ENCODE results near the gene NLRP3.
"Not testable (repeated sequence)": the region's sequence is repeated elsewhere in the genome, so short reads cannot be mapped to it uniquely, and the experiment has no call there.

Gene NLRP3

DNA sequence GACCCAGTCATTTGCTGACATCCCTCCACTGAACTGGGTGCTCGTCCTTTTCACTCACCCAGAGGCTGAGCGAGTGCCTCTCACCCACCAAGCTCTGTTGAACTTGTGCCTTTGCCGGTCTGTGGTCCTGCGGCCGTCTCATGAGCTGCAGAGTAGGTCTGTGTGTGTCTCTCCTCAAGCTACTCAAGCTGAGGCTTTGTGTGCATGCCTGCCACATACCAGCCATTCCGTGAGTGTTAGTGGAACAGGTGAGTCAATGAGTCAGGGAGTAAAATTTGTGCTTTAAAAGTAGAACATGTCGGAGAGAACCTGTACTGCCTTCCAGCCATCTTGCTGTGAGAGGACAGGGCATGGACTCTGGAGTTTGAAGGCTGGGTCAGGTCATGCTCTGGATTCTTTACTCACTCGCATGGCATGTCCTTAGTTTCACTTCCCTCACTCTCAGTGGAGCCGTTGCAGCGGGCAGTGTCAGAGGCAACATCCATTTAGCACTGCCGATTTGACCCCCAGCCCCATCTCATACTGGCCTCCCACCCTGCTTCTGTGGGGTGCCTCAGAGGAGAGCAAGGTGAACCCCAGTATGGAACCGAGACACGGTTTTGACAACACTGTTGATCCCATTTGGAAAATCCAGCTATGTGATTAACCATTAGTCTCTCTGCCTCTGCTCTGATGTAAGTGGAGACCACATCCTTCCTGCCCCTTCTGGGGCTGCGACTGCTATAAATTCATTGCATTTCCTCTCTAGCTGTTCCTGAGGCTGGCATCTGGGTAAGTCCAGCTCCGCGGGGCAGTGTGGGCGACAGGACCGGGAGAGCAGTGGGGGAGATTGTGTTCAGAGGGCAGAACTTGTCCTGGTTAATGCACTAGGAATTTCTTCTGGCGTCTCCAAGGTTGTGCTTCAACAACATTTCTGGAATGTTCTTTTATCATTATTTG, at the start of gene NLRP3:
NLRP3 (plus strand) TSS at position 751 of the 939 bp plus-strand sequence. CDS start 2,628 bp downstream, outside the sequence.
- peak; percentile 74 for DNase-seq

DNA sequence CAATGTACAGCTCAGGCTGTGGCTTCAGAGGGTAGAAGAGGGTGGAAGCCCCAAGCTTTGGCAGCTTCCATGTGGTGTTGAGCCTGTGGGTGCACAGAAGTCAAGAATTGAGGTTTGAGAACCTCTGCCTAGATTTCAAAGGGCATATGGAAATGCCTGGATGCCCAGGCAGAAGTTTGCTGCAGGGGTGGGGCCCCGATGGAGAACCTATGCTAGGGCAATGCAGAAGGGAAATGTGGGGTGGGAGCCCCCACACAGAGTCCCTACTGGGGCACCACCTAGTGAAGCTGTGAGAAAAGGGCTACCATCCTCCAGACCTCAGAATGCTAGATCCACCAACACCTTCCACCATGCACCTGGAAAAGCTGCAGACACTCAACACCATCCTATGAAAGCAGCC, 49.6 kb upstream of the NLRP3 start:
- not testable (repeated sequence) for DNase-seq

GRCh38 chr1:247366926-247367645, 48.9 kb upstream of the NLRP3 start:
- DNase-seq: no peak

DNA sequence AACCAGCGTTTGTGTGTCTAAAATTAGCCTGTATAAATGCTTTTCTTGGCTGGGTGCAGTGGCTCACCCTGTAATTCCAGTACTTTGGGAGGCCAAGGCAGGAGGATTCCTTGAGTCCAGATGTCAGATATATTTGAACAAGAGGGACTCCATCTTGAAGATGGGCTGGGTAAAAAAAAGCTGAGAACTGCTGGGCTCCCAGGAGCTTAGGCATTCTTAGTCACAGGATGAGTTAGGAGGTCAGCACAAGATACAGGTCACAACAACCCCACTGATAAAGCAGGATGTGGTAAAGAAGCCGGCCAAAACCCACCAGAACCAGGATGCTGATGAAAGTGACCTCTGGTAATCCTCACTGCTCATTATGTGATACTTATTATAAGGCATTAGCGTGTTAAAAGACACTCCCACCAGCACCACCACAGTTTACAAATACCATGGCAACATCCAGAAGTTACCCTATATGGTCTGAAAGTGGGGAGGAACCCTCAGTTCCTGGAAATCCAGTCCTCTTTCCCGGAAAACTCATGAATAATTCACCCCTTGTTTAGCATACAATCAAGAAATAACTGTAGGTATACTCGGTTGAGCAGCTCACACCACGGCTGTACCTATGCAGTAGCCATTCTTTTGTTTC, 48.1 kb upstream of the NLRP3 start:
- DNase-seq: no peak

DNA sequence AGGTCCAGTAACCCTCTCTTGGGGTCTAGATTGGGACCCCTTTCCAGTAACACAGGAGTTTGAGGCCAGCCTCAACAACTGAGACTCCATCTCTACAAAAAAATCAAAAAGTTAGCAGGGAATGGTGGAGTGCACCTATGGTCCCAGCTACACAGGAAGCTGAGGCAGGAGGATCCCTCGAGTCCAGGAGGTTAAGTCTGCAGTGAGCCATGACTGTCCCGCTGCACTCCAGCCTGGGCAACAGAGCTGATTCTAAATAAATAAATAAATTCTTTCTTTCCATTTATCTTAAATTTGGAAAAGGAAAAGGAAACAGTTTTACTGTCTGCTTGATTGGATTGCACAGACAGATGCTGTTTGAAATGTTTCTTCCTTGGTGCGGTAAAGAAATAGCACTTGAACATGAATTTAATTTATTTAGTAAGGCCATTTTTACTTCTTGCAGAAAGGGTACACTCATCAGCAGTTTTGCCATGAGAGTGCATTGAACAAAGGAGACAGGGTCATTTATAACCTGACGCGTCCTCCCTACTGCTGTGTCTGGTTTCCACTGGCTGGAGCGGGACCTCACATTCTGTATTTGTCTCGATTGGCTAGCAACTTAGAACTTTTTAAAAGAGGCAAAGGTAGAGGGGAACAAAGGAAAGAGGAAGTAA, 47.4 kb upstream of the NLRP3 start:
- DNase-seq: no peak

GRCh38 chr1:247370786-247371732, 44.9 kb upstream of the NLRP3 start:
- no peak for DNase-seq

DNA sequence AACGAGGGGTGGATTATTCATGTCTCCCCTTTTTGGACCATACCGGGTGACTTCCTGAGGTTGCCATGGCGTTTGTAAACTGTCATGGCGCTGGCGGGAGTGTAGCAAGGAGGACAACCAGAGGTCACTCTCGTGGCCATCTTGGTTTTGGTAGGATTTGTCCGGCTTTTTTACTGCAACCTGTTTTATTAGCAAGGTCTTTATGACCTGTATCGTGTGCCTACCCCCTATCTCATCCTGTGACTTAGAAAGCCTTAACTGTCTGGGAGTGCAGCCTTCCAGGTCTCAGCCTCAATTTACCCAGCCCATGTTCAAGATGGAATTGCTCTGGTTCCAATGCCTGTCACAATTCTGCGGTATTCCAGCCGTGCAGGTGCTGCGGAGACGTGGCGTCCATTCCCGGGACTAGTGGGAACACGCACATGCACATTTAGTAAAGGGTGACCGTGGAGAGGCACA, 44.1 kb upstream of the NLRP3 start:
- no peak for DNase-seq

GRCh38 chr1:247373721-247374141, 42.2 kb upstream of the NLRP3 start:
- DNase-seq: peak; percentile 64

DNA sequence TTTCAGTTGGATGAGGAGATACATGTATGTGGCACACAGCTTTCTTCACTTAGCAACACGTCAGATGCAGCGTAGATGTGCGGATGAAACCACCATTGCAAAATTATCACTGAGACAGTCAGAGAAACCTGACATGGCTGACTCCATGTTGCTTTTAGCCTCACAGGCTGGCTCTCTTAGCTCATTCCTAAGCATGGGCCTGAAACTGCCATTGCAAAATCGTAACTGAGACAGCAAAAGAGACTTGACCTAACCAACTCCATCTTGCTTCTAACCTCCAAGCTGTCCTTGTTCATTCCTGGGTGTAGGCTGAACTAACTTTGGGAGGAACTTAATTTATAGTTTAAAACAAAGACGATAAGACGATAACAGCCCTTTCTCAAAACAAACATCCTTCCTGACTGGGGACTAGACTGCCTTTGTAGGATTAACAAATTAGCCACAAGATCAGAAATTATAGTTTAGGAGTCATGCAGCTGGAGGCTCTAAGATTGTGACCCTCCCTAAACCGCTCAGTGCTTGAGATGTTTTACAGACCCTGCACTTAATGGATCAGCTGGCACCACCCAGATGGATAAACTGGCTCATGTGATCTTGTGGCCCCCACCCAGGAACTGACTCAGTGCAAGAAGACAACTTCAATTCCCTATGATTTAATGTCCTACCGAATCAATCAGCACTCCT, 41.2 kb upstream of the NLRP3 start:
- not testable (repeated sequence) for DNase-seq

GRCh38 chr1:247375747-247376146, 40.2 kb upstream of the NLRP3 start:
- no peak for DNase-seq

DNA sequence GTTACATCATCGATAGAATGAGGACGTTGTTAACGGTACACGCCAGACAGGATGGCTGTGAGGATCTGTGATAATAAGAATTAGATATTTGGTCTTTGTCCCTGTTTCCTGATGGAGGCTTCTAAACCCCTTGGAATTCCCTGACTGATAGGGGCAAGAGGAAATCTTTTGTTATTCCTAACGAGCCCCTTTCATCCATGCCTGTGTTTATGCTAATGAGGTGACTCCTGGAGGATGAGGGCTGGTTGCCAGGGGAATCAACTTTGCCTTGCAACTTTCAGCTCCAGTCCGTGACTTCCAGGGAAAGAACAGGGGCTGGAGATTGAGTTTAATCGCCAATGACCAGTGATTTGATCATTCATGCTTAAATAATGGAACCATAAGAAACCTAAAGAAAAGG, 39.3 kb upstream of the NLRP3 start:
- no peak for DNase-seq

- not testable (repeated sequence) for DNase-seq
Measured at GRCh38 chr1:247377656-247378055, 38.3 kb upstream of the NLRP3 start.

DNA sequence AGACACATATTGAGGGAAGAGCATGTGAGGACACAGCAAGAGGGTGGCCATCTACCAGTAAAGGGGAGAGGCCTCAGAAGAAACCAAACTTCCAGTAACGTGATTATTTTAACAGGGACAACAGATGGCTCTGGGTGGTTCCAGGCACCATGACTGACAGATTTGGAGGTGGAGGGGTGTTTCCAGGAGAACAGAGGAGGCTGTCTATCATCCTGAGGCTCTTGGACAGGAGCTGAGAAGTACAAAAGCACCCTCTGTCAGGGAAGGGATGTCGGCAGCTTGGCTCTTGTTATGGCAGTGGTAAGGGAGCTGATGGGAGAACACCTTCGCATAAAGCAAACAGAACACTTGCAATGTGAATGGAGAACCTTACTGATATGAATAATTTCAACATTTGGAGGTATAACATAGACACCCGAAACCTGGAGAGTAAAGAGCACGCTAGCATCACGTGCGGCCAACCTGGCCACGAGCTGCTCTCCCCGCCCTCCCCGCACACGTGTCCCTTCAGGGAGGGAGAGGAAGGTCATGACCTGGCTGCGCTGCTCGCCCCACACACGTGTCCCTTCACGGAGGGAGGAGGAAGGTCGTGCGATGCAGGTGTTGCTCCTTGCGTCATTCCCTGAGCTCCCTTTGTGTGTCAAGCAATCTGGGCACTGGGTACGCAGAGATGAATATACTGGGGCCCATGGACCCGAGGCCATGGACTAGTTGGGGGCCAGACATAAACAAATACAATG, 37.5 kb upstream of the NLRP3 start:
- DNase-seq: no peak

DNA sequence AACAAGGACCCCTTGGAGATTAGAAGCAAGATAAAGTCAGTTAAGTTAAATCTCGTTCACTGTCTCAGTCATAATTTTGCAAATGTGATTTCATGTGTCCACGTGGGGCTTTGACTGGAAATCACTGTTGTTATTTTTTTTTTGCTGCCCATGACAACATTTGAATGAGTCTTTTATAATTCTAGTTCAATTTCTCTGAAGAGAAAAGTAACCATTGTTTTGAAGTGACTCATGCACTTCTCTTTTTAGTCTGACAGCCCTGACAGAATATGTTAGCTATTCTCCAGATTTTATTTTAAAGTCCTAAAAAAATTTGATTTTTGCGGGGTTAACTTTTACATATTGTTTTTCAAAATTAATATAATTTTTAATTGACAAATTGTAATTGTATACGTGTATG, 30.7 kb upstream of the NLRP3 start:
- DNase-seq: no peak

DNA sequence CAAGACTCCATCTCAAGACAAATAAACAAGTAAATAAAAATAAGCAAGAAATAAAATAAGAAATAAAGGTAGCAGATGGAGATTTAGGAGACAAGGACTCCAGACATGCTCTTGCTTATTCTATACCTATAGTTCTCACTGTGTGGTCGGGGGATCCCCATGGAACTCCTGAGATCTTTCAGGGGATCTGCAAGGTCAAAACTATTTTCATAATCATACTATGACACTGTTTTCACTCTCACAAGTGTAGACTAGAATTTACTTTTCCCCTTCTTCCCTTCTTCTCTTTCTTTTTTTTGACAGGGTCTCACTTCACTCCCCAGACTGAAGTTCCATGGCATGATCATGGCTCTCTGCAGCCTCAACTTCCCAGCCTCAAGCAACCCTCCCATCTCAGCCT, 29.8 kb upstream of the NLRP3 start:
- no peak for DNase-seq

DNA sequence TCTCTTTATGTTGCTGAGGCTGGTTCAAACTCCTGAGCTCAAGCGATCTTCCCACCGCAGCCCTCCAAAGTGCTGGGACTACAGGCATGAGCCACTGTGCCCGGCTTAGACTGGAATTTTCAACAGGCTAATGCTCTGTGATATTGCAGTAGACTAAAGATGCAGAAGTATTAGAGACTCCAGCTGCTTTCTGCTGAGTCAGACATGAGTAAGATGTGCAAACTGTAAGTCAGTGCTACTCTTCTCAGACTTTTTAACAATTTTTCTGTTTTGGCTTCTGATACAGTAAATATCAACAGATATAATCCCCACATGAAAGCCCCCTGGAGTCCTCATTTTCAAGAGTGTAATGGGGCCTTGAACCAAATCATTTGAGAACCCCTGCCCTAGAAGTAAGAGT, 29.3 kb upstream of the NLRP3 start:
- DNase-seq: no peak

DNA sequence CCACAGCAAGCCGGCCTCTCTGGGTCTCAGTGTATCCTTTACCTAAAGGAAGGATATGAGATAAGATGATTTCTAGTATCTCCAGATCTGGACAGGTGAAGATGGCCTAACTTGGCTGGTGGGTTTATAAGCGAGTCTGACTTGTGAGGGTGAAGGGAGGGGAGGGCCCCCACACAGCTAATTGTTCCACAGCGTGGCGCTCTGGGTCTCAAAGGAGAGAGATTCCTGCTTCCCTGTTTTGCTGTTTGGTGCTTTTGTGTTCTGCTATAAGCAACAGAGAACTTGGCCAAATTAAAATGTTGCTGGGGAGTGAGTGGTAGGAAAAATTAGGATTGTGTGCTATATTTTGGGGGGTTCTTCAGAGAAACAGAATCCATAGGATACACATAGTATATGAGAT, 28.9 kb upstream of the NLRP3 start:
- DNase-seq: no peak

DNA sequence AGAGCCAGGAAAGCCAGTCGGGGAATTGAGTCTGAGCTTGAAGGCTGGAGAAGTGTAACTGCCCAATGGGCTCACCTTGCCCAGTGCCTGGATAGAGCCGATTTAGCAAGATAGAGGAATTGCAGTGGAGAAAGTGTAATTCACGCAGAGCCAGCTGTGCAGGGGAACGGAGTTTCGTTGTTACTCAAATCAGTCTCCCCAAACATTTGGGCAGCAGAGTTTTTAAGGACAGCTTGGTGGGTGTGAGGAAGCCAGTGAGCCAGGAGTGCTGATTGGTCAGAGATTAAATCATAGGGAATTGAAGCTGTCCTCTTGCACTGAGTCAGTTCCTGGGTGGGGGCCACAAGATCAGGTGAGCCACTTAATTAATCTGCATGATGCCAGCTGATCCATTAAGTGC, 28.4 kb upstream of the NLRP3 start:
- DNase-seq: no peak

- peak; percentile 90 for DNase-seq
Measured at GRCh38 chr1:247390116-247390791, 25.7 kb upstream of the NLRP3 start.

- no peak for DNase-seq
Measured at GRCh38 chr1:247390996-247391395, 25.0 kb upstream of the NLRP3 start.
